ENCODE data around the gene TUBA3C.

- no peak for TF ChIP-seq CTCF (IDR thresholded peaks at IDR 0.05; ENCODE audit: insufficient read depth, low read length)
- TF ChIP-seq GABPA (IDR thresholded peaks at IDR 0.05; ENCODE audit: low read depth): no peak
- no peak for TF ChIP-seq POLR2AphosphoS5 (IDR thresholded peaks at IDR 0.05; ENCODE audit: low read depth)
- TF ChIP-seq SPI1 (IDR thresholded peaks at IDR 0.05; ENCODE audit: borderline replicate concordance, low read depth): no peak
- no peak for TF ChIP-seq REST (IDR thresholded peaks at IDR 0.05; ENCODE audit: insufficient replicate concordance, low read depth)
Measured at GRCh38 chr13:19184176-19184575, 2.6 kb upstream of the TUBA3C start.
